ENCODE results near the gene SLC46A2. TPM values are rescaled to one million over a fixed set of nuclear protein-coding genes. Genes with fewer than 3 reads are reported as not detected.

The SLC46A2 gene
- total RNA-seq, 4 donors from 2014 or later, result 0.17 to 0.42 (median 0.26) TPM; not detected in 1

- no peak for DNase-seq (ENCODE audit: extremely low spot score)
- H3K27ac ChIP-seq (replicated peaks in 1 of 4), result peak overlapping the region in 2 of 4 donors; percentile 1
- TF ChIP-seq CTCF (IDR thresholded peaks at IDR 0.05) (no peak), EP300 (IDR thresholded peaks at IDR 0.05) (no peak), POLR2A (IDR thresholded peaks at IDR 0.05; ENCODE audit: low read depth) (no peak), POLR2AphosphoS5 (IDR thresholded peaks at IDR 0.05) (no peak)
- WGBS, result 95% methylated on average over 2 of the region's 2 CpGs
- intact Hi-C loops (cut with DNase I), result no loop called here
- H3K27me3 ChIP-seq, result no peaks in the 10 kb centered on the region
- no peaks in the 10 kb centered on the region for H3K9me3 ChIP-seq
- H3K4me3 ChIP-seq, result no peak overlapping the region
- H3K4me1 ChIP-seq, result peaks cover 0 to 2% (median 0%) of the 10 kb centered on the region in 4 donors
- peaks cover 0 to 42% (median 15%) of the 10 kb centered on the region in 4 donors for H3K36me3 ChIP-seq
Measured at GRCh38 chr9:112863746-112864145, 26.9 kb downstream of the SLC46A2 start.

DNA sequence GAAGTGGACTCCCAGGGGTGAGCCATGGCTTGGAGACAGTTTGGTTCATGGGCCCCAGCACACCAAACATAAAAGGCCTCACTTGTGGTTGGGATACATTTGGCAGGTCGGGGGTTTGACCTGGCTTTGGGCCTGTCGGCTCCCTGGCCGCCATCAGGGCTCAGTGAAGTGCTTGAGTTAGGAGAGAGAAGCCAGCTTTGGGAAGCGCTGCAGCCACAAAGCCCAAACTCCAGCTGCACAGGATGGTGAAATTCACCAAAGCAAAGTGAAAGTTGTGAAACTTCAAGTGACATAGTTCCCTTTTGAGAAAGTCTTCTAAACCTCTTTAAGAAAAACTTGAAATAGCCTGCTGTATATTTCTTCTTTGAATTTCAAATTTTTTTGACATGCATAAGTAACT lies 27.5 kb downstream of the SLC46A2 start:
- peaks cover 0 to 36% (median 11%) of the 10 kb centered on the region in 4 donors for H3K36me3 ChIP-seq
- no peak overlapping the region for H3K4me3 ChIP-seq
- peak overlapping the region; percentile 1 to 39 (median 30) for H3K27ac ChIP-seq (replicated peaks in 1 of 4)
- 8% methylated on average over 3 of the region's 4 CpGs for WGBS
- no peaks in the 10 kb centered on the region for H3K9me3 ChIP-seq
- intact Hi-C loops (cut with DNase I), result no loop called here
- TF ChIP-seq CTCF (IDR thresholded peaks at IDR 0.05), result no peak
- no peak for TF ChIP-seq POLR2AphosphoS5 (IDR thresholded peaks at IDR 0.05)
- TF ChIP-seq POLR2A (IDR thresholded peaks at IDR 0.05; ENCODE audit: low read depth), result no peak
- TF ChIP-seq EP300 (IDR thresholded peaks at IDR 0.05), result no peak
- H3K27me3 ChIP-seq, result no peaks in the 10 kb centered on the region
- no peak for DNase-seq (ENCODE audit: extremely low spot score)
- H3K4me1 ChIP-seq, result peaks cover 0 to 2% (median 0%) of the 10 kb centered on the region in 4 donors

- Histone ChIP-seq H3K4me3 (no peak overlapping the region), H3K4me1 (peaks cover 0 to 2% (median 0%) of the 10 kb centered on the region in 4 donors), H3K9me3 (no peaks in the 10 kb centered on the region), H3K27ac (replicated peaks in 1 of 4) (peak overlapping the region in 3 of 4 donors; percentile 24 to 39 (median 35)), H3K36me3 (peaks cover 0 to 26% (median 8%) of the 10 kb centered on the region in 4 donors), H3K27me3 (no peaks in the 10 kb centered on the region)
- no peak for TF ChIP-seq CTCF (IDR thresholded peaks at IDR 0.05)
- DNase-seq (ENCODE audit: extremely low spot score), result no peak
- intact Hi-C loops (cut with DNase I), result no loop called here
- WGBS, result 81% methylated on average over 19 of the region's 19 CpGs
Measured at GRCh38 chr9:112861638-112862555, 28.8 kb downstream of the SLC46A2 start.

DNA sequence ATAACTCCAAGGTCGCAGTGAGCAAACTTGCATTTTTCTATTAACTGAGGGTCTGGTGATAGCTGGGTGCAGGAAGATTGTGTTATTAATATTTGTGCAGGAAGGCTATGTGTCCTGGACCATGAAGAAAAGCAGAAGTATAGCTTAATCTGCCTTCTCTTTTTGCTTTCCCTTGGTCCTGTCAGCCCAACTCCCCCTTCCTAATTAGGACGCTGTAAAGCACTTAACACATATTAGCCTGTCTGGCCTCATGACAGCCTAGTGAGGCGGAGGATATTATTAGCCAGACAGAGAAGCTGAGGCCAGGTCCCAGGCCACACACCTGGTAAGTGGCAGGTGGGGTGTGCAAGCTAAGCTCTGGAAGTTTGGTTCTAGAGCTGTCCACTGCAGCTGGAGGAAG lies 29.5 kb downstream of the SLC46A2 start:
- DNase-seq (ENCODE audit: extremely low spot score), result no peak
- no peaks in the 10 kb centered on the region for H3K9me3 ChIP-seq
- no peak overlapping the region for H3K4me3 ChIP-seq
- no peaks in the 10 kb centered on the region for H3K27me3 ChIP-seq
- H3K27ac ChIP-seq (replicated peaks in 1 of 4), result peak overlapping the region in 2 of 4 donors; percentile 24 to 39
- no peak for TF ChIP-seq EP300 (IDR thresholded peaks at IDR 0.05)
- H3K4me1 ChIP-seq, result peaks cover 0 to 2% (median 0%) of the 10 kb centered on the region in 4 donors
- 78% methylated on average over 3 of the region's 3 CpGs for WGBS
- H3K36me3 ChIP-seq, result peaks cover 0 to 22% (median 7%) of the 10 kb centered on the region in 4 donors
- intact Hi-C loops (cut with DNase I), result no loop called here

DNA sequence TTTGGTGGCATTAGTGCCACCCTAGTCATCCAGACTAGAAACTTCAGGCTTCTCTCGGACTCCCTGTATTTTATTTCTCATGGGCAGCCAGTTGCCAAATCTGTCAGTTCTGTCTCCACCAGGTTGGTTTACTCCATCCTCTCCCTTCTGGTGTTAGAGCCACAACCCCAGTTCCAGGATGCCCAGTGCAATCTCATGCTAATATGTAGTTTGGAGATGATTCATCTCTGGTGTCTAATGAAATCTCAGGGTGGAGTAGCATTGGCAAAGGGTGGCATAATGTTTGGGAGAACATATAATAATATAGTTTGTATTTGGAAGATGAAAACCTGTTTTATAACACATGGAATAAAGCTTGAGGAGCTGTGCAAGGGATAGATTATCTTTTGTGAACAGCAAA lies 30.2 kb downstream of the SLC46A2 start:
- TF ChIP-seq CTCF (IDR thresholded peaks at IDR 0.05) (no peak), POLR2A (IDR thresholded peaks at IDR 0.05; ENCODE audit: low read depth) (no peak), EP300 (IDR thresholded peaks at IDR 0.05) (no peak), POLR2AphosphoS5 (IDR thresholded peaks at IDR 0.05) (no peak)
- Histone ChIP-seq H3K9me3 (no peaks in the 10 kb centered on the region), H3K4me1 (peaks cover 0 to 2% (median 0%) of the 10 kb centered on the region in 4 donors), H3K27ac (replicated peaks in 1 of 4) (no peak overlapping the region), H3K4me3 (no peak overlapping the region), H3K36me3 (peaks cover 0 to 16% (median 5%) of the 10 kb centered on the region in 4 donors), H3K27me3 (no peaks in the 10 kb centered on the region)
- WGBS, result 93% methylated on average over 1 of the region's 1 CpG
- intact Hi-C loops (cut with DNase I), result no loop called here
- DNase-seq (ENCODE audit: extremely low spot score), result no peak
